Inflammatory macrophage treated with lipopolysaccharide for 4 hours (primary cell): ENCODE results near the gene JTB.

Experiments used
- DNase-seq: peaks from one replicate; pipeline ENCODE4 v3.0.0-alpha.2; 2020

The JTB gene

GRCh38 chr1:153929981-153930948 is 47.2 kb downstream of the JTB start:
- DNase-seq = no peak

- no peak for DNase-seq
Observed at GRCh38 chr1:153929426-153929825, 48.0 kb downstream of the JTB start.

- no peak for DNase-seq
Observed at GRCh38 chr1:153928791-153929341, 48.6 kb downstream of the JTB start.

- DNase-seq = no peak
Observed at GRCh38 chr1:153928245-153928644, 49.2 kb downstream of the JTB start.

- no peak for DNase-seq
Observed at GRCh38 chr1:153926405-153926804, 51.1 kb downstream of the JTB start.
